HFF-Myc (cell line): Measurements from ENCODE around the gene WWOX.

Source experiments
- DNase-seq: peaks from one replicate; pipeline ENCODE4 v3.0.0-alpha.2; 2011; ENCODE audit warnings: low read depth; ENCODE audit errors: extremely low read depth
- H3K4me3 ChIP-seq: replicated peaks from 2 replicates; pipeline ENCODE4 v1.5.1; 2011; ENCODE audit warnings: low read depth, mild to moderate bottlenecking, control low read depth, low read length
- TF ChIP-seq, protein P1 (sequence below): IDR thresholded peaks from 2 replicates; pipeline ENCODE4 v1.5.1; 2012; ENCODE audit warnings: mild to moderate bottlenecking, low read depth, low read length, control low read depth; ENCODE audit errors: missing control alignments

Gene WWOX

DNA sequence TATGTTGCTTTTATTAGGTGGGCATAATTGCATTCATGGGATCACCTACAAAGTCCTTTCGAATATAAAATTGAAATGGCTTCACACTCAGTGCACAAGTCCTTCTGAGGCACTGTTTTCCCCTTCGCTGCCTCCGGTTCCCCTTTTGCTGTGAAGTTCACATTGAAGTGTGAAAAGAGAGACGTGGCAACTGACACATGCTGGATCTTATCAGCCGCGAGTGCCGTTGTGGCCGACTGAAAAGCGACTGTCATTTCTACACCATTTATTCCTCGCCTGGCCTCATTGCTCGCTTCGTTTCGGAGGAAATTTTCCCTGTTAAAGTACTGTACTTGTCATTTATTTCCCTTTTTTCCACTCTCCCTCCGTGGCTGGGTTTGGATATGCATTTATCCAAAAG lies 1077.6 kb downstream of the WWOX start:
- TF ChIP-seq, protein P1, sequence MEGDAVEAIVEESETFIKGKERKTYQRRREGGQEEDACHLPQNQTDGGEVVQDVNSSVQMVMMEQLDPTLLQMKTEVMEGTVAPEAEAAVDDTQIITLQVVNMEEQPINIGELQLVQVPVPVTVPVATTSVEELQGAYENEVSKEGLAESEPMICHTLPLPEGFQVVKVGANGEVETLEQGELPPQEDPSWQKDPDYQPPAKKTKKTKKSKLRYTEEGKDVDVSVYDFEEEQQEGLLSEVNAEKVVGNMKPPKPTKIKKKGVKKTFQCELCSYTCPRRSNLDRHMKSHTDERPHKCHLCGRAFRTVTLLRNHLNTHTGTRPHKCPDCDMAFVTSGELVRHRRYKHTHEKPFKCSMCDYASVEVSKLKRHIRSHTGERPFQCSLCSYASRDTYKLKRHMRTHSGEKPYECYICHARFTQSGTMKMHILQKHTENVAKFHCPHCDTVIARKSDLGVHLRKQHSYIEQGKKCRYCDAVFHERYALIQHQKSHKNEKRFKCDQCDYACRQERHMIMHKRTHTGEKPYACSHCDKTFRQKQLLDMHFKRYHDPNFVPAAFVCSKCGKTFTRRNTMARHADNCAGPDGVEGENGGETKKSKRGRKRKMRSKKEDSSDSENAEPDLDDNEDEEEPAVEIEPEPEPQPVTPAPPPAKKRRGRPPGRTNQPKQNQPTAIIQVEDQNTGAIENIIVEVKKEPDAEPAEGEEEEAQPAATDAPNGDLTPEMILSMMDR = no peak
- no peak overlapping the region for H3K4me3 ChIP-seq
- DNase-seq = no peak

DNA sequence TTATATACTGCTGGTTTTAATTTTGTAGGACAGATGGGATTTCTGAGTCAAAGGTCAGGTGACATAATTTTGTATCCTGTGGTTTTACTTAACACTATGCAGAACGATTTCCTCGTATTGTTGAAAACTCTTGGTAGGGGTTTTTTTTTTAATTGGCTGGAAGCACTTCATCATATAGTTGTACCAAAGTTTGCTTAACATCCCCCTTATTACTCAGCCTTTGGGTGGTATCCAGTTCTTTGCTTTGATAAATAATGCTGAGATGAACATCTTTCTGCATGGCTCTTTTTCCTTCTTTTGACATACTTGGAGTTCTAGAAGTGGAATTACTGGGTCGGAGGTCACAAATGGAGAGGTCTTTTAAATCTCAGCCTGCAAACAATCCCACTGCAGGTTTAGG lies 1082.0 kb downstream of the WWOX start:
- no peak for DNase-seq
- TF ChIP-seq, protein P1 = no peak
- H3K4me3 ChIP-seq = no peak overlapping the region

DNA sequence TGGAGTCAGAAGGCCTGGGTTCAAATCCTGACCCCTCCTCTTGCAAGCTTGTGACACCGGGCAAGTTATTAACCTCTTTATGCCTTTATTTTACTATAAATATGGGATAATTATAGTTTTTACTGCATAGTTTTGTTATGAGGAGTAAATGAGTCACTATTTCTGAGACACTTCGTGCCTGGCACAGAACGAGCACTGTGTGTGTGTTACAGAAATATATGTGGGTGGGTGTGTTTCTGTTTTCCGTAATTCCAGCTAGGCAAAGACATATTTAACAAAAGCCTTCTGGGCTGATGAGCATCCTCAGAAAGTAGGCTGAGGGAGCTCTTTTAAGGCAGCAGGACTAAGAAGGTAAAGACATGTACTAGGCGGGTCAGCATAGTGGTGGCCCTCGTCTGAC lies 1083.2 kb downstream of the WWOX start:
- no peak overlapping the region for H3K4me3 ChIP-seq
- TF ChIP-seq, protein P1 = no peak
- no peak for DNase-seq

DNA sequence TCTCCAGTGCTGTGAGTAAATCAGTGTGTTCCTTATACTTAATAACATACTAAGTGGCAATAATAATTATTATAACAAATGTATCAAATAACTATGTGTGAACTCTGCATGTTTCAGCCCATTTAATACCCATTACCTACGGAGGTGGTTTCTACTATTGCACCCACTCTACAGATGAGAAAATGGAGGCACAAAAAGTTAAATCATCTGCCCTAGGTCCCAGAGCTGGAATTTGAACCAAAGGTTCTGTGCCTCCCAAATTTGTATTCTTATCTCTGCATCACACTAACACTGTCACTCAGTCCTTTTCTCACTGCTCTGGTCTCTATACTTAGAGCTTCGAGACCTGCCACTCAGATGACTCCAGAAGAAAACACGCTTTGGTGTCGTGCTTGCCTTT lies 1084.1 kb downstream of the WWOX start:
- H3K4me3 ChIP-seq = no peak overlapping the region
- TF ChIP-seq, protein P1 = no peak
- no peak for DNase-seq

DNA sequence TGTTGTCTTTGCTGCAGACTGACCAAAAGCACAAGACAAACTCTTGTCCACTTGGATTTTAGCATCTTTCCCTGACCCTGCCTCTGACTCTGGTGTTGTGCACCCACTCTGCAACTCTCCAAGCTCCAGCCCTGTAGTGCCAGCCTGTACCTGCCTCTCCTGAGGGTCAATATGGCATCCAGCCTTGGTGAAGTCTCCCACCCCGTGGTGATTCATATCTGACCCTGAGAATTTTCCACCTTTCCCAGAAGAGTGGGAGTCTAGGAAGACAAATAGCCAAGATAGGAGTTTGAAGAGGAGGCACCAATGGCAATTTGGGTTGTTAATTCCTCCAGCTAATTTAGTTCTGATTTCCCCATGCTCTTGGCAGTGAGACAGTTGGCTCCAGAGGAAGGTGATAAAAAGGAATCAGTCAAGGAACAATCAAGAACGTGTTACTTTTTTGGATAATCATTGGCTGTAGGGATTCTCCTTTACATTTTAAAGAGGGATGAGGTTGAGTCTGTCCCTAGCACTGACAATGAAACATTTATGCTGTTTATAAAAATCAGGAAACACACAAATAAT lies 1085.1 kb downstream of the WWOX start:
- no peak overlapping the region for H3K4me3 ChIP-seq
- TF ChIP-seq, protein P1 = no peak
- DNase-seq = no peak

DNA sequence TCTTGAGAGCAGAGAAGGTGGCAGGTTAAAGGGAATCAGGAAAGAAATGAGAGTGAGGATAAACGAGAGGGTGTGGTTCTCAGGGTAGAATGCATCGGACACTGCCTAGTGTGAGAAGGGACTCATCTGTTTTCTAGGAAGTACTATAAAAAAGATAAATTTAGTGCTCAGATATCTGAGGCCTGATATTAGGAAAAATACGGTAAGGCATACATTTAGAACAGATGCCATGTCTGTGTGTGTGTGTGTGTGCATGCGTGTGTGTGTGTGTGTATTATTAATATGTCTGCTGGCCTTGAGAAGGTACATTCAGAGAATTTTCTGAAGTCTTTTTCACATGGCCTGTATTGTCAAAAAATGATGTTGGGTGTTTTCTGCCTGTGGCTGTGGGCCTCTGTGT lies 1086.3 kb downstream of the WWOX start:
- H3K4me3 ChIP-seq = no peak overlapping the region
- TF ChIP-seq, protein P1 = no peak
- DNase-seq = no peak

DNA sequence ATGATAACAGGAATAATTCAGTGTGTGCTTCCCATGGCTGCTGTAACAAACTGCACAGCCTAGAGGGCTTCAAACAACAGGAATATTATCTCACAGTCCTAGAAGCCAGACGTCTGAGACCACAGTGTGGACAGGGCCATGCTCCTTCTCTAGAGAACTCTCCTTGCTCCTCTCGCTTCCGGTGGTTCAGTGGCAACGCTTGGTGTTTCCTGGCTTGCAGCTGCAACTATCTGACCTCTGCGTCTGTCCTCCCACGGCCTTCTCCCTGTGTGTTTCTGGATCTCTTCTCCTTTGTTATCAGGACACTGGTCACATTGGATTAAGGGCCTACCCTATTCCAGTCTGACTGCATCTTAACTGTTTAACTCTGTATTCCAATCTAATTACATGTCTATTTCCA lies 1086.7 kb downstream of the WWOX start:
- H3K4me3 ChIP-seq = no peak overlapping the region
- TF ChIP-seq, protein P1 = no peak
- no peak for DNase-seq
